ENCODE results near the gene CADM3.

The CADM3 gene

DNA sequence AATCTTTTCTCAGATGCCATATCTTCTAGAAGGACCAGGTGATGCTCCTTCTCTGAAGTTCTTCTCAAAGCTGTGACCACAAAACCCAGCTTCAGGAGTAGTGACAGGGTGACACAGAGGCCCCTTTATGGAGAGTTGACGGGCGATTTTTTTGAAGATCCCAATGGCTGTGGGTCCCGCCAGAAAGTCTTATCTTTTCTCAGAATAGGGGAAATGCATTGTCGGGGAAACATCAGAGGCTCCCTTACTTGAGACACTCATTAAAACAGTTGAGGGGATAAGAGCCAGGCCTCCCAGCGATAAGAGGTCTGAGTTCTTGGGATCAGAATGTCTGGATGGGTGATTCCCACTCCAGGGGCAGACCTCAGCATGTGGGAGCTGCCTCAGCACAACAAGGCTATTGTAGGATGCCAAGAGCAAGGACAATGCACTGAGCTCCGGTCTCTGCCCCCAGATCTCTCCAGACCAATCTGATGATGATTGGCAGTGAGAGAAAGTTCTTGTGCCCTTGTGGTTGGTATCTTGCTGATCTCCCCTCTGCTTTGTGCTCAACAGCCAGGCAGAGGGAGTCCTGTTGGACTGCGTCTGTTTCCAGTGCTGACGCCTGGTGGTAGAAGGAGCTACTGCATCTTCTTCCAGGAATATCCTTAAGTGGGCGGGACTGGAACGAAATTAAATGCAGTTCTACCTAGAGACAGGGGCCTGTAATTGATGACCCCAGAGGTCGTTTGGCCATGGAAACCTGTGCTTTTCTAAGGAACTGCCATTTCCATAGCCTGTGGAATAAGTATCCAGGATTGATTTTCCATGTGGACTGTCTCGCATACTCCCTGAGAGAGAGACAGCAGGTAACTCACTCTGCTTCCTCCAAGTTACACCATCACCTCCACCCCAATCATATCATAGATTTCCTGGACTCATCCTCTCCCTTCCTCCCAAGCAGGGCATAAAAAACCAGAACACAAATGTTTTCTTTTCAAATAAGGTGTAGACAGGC, 26.4 kb downstream of the CADM3 start:
- H3K4me1 ChIP-seq (ENCODE audit: control insufficient read depth, insufficient read depth, low read length): no peaks in the 10 kb centered on the region
- H3K9me3 ChIP-seq (replicated peaks; ENCODE audit: low read length): no peaks in the 10 kb centered on the region
- H3K27me3 ChIP-seq (ENCODE audit: control insufficient read depth, insufficient read depth, low read length): no peaks in the 10 kb centered on the region
- H3K9ac ChIP-seq (ENCODE audit: low read depth, low read length): no peak overlapping the region
- no peak overlapping the region for H3K4me2 ChIP-seq (ENCODE audit: low read length)
- peaks cover 5% of the 10 kb centered on the region for H3K36me3 ChIP-seq (ENCODE audit: insufficient read depth, low read length)
- H3K4me3 ChIP-seq (ENCODE audit: low read length): no peak overlapping the region

- Histone ChIP-seq H3K9me3 (replicated peaks; ENCODE audit: low read length) (no peaks in the 10 kb centered on the region), H3K9ac (ENCODE audit: low read depth, low read length) (no peak overlapping the region), H3K36me3 (ENCODE audit: insufficient read depth, low read length) (no peaks in the 10 kb centered on the region), H3K4me3 (ENCODE audit: low read length) (no peak overlapping the region), H3K27me3 (ENCODE audit: control insufficient read depth, insufficient read depth, low read length) (peaks cover 14% of the 10 kb centered on the region), H3K4me2 (ENCODE audit: low read length) (no peak overlapping the region), H3K4me1 (ENCODE audit: control insufficient read depth, insufficient read depth, low read length) (no peaks in the 10 kb centered on the region)
Observed at GRCh38 chr1:159199901-159200300, 28.5 kb downstream of the CADM3 start.

DNA sequence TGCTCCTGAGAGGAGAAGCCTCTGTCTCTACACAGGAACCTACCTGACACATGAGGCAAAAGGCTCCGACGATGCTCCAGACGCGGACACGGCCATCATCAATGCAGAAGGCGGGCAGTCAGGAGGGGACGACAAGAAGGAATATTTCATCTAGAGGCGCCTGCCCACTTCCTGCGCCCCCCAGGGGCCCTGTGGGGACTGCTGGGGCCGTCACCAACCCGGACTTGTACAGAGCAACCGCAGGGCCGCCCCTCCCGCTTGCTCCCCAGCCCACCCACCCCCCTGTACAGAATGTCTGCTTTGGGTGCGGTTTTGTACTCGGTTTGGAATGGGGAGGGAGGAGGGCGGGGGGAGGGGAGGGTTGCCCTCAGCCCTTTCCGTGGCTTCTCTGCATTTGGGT, 29.4 kb downstream of the CADM3 start:
- Histone ChIP-seq H3K27me3 (ENCODE audit: control insufficient read depth, insufficient read depth, low read length) (peaks cover 14% of the 10 kb centered on the region), H3K9ac (ENCODE audit: low read depth, low read length) (no peak overlapping the region), H3K4me2 (ENCODE audit: low read length) (no peak overlapping the region), H3K36me3 (ENCODE audit: insufficient read depth, low read length) (no peaks in the 10 kb centered on the region), H3K9me3 (replicated peaks; ENCODE audit: low read length) (no peaks in the 10 kb centered on the region), H3K4me3 (ENCODE audit: low read length) (no peak overlapping the region), H3K4me1 (ENCODE audit: control insufficient read depth, insufficient read depth, low read length) (no peaks in the 10 kb centered on the region)

DNA sequence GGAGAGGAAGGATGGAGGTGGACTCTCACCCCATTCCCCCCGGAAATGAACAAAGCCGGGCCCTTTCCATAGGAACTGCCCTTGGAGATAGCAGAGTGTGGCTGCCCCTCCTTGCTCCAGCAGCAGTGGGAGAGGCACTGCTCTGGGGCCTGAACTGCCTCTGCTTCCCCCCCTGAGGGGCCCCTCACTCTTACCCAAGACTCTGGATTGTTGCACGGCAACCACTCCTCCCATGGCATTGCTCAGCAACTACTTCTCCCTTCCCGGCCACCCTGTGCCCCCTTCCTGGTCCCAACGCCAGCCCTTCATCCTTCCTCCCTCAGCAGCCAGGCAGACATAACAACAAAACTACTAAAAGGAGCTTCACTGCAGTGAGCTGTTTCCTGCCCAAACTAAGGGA, 30.2 kb downstream of the CADM3 start:
- Histone ChIP-seq H3K36me3 (ENCODE audit: insufficient read depth, low read length) (no peaks in the 10 kb centered on the region), H3K4me2 (ENCODE audit: low read length) (no peak overlapping the region), H3K27me3 (ENCODE audit: control insufficient read depth, insufficient read depth, low read length) (peaks cover 14% of the 10 kb centered on the region), H3K9me3 (replicated peaks; ENCODE audit: low read length) (no peaks in the 10 kb centered on the region), H3K9ac (ENCODE audit: low read depth, low read length) (no peak overlapping the region), H3K4me1 (ENCODE audit: control insufficient read depth, insufficient read depth, low read length) (no peaks in the 10 kb centered on the region), H3K4me3 (ENCODE audit: low read length) (no peak overlapping the region)

DNA sequence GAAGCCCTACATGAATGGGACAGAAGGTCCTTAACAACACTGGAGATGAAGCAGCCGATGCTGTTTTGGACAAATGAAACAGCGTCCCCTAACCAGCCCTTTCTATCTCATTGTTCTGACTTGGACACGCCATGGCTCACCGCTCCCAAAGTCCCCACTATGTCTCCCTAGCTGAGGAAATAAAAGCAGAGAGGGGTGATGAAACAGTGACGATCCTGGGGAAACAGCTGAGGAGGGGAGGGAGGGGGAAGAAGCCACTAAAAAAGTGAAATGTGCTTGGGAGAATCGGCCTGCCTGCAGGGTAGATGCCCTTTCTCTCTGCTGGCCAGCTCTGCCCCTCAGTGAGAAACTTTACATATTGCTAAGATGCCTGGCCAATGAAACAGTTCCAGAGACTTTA, 32.2 kb downstream of the CADM3 start:
- Histone ChIP-seq H3K4me1 (ENCODE audit: control insufficient read depth, insufficient read depth, low read length) (no peaks in the 10 kb centered on the region), H3K4me3 (ENCODE audit: low read length) (no peak overlapping the region), H3K4me2 (ENCODE audit: low read length) (no peak overlapping the region), H3K9ac (ENCODE audit: low read depth, low read length) (no peak overlapping the region), H3K36me3 (ENCODE audit: insufficient read depth, low read length) (no peaks in the 10 kb centered on the region), H3K9me3 (replicated peaks; ENCODE audit: low read length) (no peaks in the 10 kb centered on the region), H3K27me3 (ENCODE audit: control insufficient read depth, insufficient read depth, low read length) (peaks cover 28% of the 10 kb centered on the region)

GRCh38 chr1:159204161-159205141, 33.0 kb downstream of the CADM3 start, which contains the start of gene ACKR1:
Gene ACKR1, plus strand, starts transcription at chr1:159204875. Its CDS starts 85 bp downstream, at chr1:159204960.
- Histone ChIP-seq H3K4me3 (ENCODE audit: low read length) (no peak within 1 kb of the TSS), H3K36me3 (ENCODE audit: insufficient read depth, low read length) (no peaks in the 10 kb centered on the region), H3K27me3 (ENCODE audit: control insufficient read depth, insufficient read depth, low read length) (peaks cover 28% of the 10 kb centered on the region), H3K9me3 (replicated peaks; ENCODE audit: low read length) (no peaks in the 10 kb centered on the region), H3K4me1 (ENCODE audit: control insufficient read depth, insufficient read depth, low read length) (no peaks in the 10 kb centered on the region), H3K9ac (ENCODE audit: low read depth, low read length) (no peak within 1 kb of the TSS), H3K4me2 (ENCODE audit: low read length) (no peak within 1 kb of the TSS)

- H3K27me3 ChIP-seq (ENCODE audit: control insufficient read depth, insufficient read depth, low read length): peaks cover 29% of the 10 kb centered on the region
Observed at GRCh38 chr1:159205225-159205624, 33.8 kb downstream of the CADM3 start.

DNA sequence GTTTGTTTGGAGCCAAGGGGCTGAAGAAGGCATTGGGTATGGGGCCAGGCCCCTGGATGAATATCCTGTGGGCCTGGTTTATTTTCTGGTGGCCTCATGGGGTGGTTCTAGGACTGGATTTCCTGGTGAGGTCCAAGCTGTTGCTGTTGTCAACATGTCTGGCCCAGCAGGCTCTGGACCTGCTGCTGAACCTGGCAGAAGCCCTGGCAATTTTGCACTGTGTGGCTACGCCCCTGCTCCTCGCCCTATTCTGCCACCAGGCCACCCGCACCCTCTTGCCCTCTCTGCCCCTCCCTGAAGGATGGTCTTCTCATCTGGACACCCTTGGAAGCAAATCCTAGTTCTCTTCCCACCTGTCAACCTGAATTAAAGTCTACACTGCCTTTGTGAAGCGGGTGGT, 34.7 kb downstream of the CADM3 start:
- Histone ChIP-seq H3K4me2 (ENCODE audit: low read length) (no peak overlapping the region), H3K36me3 (ENCODE audit: insufficient read depth, low read length) (no peaks in the 10 kb centered on the region), H3K4me1 (ENCODE audit: control insufficient read depth, insufficient read depth, low read length) (peaks cover 3% of the 10 kb centered on the region), H3K27me3 (ENCODE audit: control insufficient read depth, insufficient read depth, low read length) (peaks cover 32% of the 10 kb centered on the region), H3K4me3 (ENCODE audit: low read length) (no peak overlapping the region), H3K9ac (ENCODE audit: low read depth, low read length) (no peak overlapping the region), H3K9me3 (replicated peaks; ENCODE audit: low read length) (no peaks in the 10 kb centered on the region)

More at GRCh38 chr1:159205225-159205624, 33.8 kb downstream of the CADM3 start:
- no peaks in the 10 kb centered on the region for H3K4me1 ChIP-seq (ENCODE audit: control insufficient read depth, insufficient read depth, low read length)
- no peak overlapping the region for H3K4me3 ChIP-seq (ENCODE audit: low read length)
- H3K36me3 ChIP-seq (ENCODE audit: insufficient read depth, low read length): no peaks in the 10 kb centered on the region
- no peak overlapping the region for H3K4me2 ChIP-seq (ENCODE audit: low read length)
- H3K9ac ChIP-seq (ENCODE audit: low read depth, low read length): no peak overlapping the region
- no peaks in the 10 kb centered on the region for H3K9me3 ChIP-seq (replicated peaks; ENCODE audit: low read length)

- H3K9ac ChIP-seq (ENCODE audit: low read depth, low read length): no peak overlapping the region
- H3K4me2 ChIP-seq (ENCODE audit: low read length): no peak overlapping the region
- no peaks in the 10 kb centered on the region for H3K36me3 ChIP-seq (ENCODE audit: insufficient read depth, low read length)
- H3K4me3 ChIP-seq (ENCODE audit: low read length): no peak overlapping the region
- H3K4me1 ChIP-seq (ENCODE audit: control insufficient read depth, insufficient read depth, low read length): peaks cover 11% of the 10 kb centered on the region
- no peaks in the 10 kb centered on the region for H3K9me3 ChIP-seq (replicated peaks; ENCODE audit: low read length)
- H3K27me3 ChIP-seq (ENCODE audit: control insufficient read depth, insufficient read depth, low read length): peaks cover 32% of the 10 kb centered on the region
Observed at GRCh38 chr1:159207080-159207479, 35.7 kb downstream of the CADM3 start.

GRCh38 chr1:159207774-159208173, 36.4 kb downstream of the CADM3 start:
- Histone ChIP-seq H3K27me3 (ENCODE audit: control insufficient read depth, insufficient read depth, low read length) (peaks cover 32% of the 10 kb centered on the region), H3K9me3 (replicated peaks; ENCODE audit: low read length) (no peaks in the 10 kb centered on the region), H3K36me3 (ENCODE audit: insufficient read depth, low read length) (no peaks in the 10 kb centered on the region), H3K4me2 (ENCODE audit: low read length) (no peak overlapping the region), H3K9ac (ENCODE audit: low read depth, low read length) (no peak overlapping the region), H3K4me3 (ENCODE audit: low read length) (no peak overlapping the region), H3K4me1 (ENCODE audit: control insufficient read depth, insufficient read depth, low read length) (peaks cover 15% of the 10 kb centered on the region)

DNA sequence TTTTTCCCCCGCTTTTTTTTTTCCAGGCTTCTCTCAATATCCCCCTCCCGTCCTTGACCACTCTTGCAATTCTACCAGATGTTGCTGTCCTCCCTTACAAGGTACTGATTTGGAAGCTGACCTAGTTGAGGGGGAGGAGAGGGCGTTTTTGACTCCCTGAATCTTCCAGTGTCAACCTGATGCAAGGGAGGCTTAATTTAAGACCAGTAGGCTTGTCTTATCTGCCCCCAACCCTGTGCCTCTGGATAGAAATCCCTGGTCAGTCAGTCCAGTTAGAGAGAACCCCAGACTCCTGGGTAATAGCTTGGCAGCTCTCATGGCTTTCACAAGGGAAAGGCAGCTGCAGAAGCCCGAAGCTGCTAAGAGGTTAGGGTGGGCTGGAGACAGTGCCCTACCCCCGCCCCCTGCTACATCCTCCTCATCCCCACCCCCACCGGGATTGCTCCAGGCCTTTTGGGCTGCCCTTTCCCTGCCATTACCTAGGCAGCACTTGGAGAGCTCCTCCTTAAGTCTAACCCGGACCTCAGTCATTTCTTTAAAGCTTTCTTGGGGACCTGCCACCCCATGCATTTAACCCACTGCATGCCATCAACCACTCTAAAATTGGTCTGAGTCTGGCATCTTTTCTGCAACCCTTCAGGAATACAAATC, 36.9 kb downstream of the CADM3 start:
- no peak overlapping the region for H3K4me3 ChIP-seq (ENCODE audit: low read length)
- H3K4me2 ChIP-seq (ENCODE audit: low read length): no peak overlapping the region
- H3K36me3 ChIP-seq (ENCODE audit: insufficient read depth, low read length): no peaks in the 10 kb centered on the region
- H3K27me3 ChIP-seq (ENCODE audit: control insufficient read depth, insufficient read depth, low read length): peaks cover 30% of the 10 kb centered on the region
- H3K9ac ChIP-seq (ENCODE audit: low read depth, low read length): no peak overlapping the region
- H3K4me1 ChIP-seq (ENCODE audit: control insufficient read depth, insufficient read depth, low read length): peaks cover 15% of the 10 kb centered on the region
- no peaks in the 10 kb centered on the region for H3K9me3 ChIP-seq (replicated peaks; ENCODE audit: low read length)

Measured in skeletal muscle satellite cell (primary cell).